HG03108 (cell line): ENCODE results near the gene ZCCHC24.
A peak's percentile ranks its signal among the peaks of the same experiment; 100 is the strongest.
"Not testable (repeated sequence)": the region's sequence is repeated elsewhere in the genome, so short reads cannot be mapped to it uniquely, and the experiment has no call there.

ENCODE experiments used
- ATAC-seq: cut with Tn5 transposase; IDR thresholded peaks from one replicate; pipeline ENCODE4 v1.9.1; 2021; ENCODE audit warnings: moderate library complexity; ENCODE audit not compliant: unreplicated experiment

Gene ZCCHC24

GRCh38 chr10:79350407-79351154 lies 94.8 kb downstream of the ZCCHC24 start:
- ATAC-seq = no peak

GRCh38 chr10:79349766-79350406 lies 95.5 kb downstream of the ZCCHC24 start:
- ATAC-seq = no peak

GRCh38 chr10:79349072-79349491 lies 96.3 kb downstream of the ZCCHC24 start:
- no peak for ATAC-seq

GRCh38 chr10:79348640-79348988 lies 96.8 kb downstream of the ZCCHC24 start:
- no peak for ATAC-seq

- ATAC-seq = peak; percentile 72
Observed at GRCh38 chr10:79347894-79348639, 97.4 kb downstream of the ZCCHC24 start.

GRCh38 chr10:79347226-79347893 lies 98.1 kb downstream of the ZCCHC24 start, which contains the start of gene PPIF:
Gene PPIF, plus strand, starts transcription at chr10:79347469. Its CDS starts 80 bp downstream, at chr10:79347549.
- ATAC-seq = peak; percentile 84

- no peak for ATAC-seq
Observed at GRCh38 chr10:79346388-79347225, 98.8 kb downstream of the ZCCHC24 start.

- no peak for ATAC-seq
Observed at GRCh38 chr10:79346012-79346340, 99.4 kb downstream of the ZCCHC24 start.

- no peak for ATAC-seq
Observed at GRCh38 chr10:79345241-79346011, 100.0 kb downstream of the ZCCHC24 start.

- ATAC-seq = no peak
Observed at GRCh38 chr10:79344502-79345195, 100.8 kb downstream of the ZCCHC24 start.

- ATAC-seq = no peak
Observed at GRCh38 chr10:79342811-79343561, 102.4 kb downstream of the ZCCHC24 start.

GRCh38 chr10:79342295-79342761 lies 103.1 kb downstream of the ZCCHC24 start:
- ATAC-seq = no peak

- no peak for ATAC-seq
Observed at GRCh38 chr10:79340646-79341244, 104.7 kb downstream of the ZCCHC24 start.

- ATAC-seq = no peak
Observed at GRCh38 chr10:79339266-79339665, 106.2 kb downstream of the ZCCHC24 start.

GRCh38 chr10:79337783-79338469 lies 107.5 kb downstream of the ZCCHC24 start:
- ATAC-seq = not testable (repeated sequence)

GRCh38 chr10:79336739-79337138 lies 108.7 kb downstream of the ZCCHC24 start:
- no peak for ATAC-seq

- no peak for ATAC-seq
Observed at GRCh38 chr10:79336276-79336675, 109.1 kb downstream of the ZCCHC24 start.
